Vagina (tissue), 2 donors: ENCODE measurements around the gene ZNF74. TPM values are rescaled to one million over a fixed set of nuclear protein-coding genes. Genes with fewer than 3 reads are reported as not detected.
A peak's percentile ranks its signal among the peaks of the same experiment; 100 is the strongest.

Source experiments
- DNase-seq, 2 donors: peaks; one replicate each; pipeline ENCODE4 v3.0.0-alpha.2; 2017; ENCODE audit errors: extremely low spot score in 2 of 2
- H3K27ac ChIP-seq: fragments of 200-600 bp; sonication (generic); one replicate; pipeline ENCODE4 v1.5.1; 2019
- H3K27me3 ChIP-seq: fragments of 200-600 bp; sonication (generic); one replicate; pipeline ENCODE4 v1.5.1; 2019
- H3K36me3 ChIP-seq, 2 donors: fragments of 200-600 bp; sonication (generic); one replicate each; pipeline ENCODE4 v1.5.1; 2017 to 2019
- H3K4me1 ChIP-seq: fragments of 200-600 bp; sonication (generic); one replicate; pipeline ENCODE4 v1.5.1; 2019
- H3K4me3 ChIP-seq, 2 donors: fragments of 200-600 bp; sonication (generic); 1 replicate in 1 of 2; 2 replicates in 1 of 2; pipeline ENCODE4 v1.5.1; 2016 to 2019
- H3K9me3 ChIP-seq: fragments of 200-600 bp; sonication (generic); one replicate; pipeline ENCODE4 v1.5.1; 2019
- CTCF ChIP-seq, 3 experiments: fragments of 450-650 bp in 2 of 3; fragments of 200-600 bp in 1 of 3; sonication (generic) in 1 of 3; IDR thresholded peaks; one replicate each; pipeline ENCODE4 v1.5.1; 2017 to 2019; ENCODE audit warnings: antibody characterized with exemption in 3 of 3, mild to moderate bottlenecking in 2 of 3, moderate library complexity in 2 of 3
- POLR2A ChIP-seq, 2 donors: fragments of 450-650 bp; IDR thresholded peaks; one replicate each; pipeline ENCODE4 v1.6.1; 2017; ENCODE audit warnings: antibody characterized with exemption in 2 of 2, mild to moderate bottlenecking in 2 of 2, moderate library complexity in 2 of 2
- POLR2AphosphoS5 ChIP-seq, 2 donors: sonication (generic); formaldehyde crosslinking; IDR thresholded peaks; one replicate each; pipeline ENCODE4 v1.9.0; 2017; ENCODE audit warnings: antibody characterized with exemption in 2 of 2, mild to moderate bottlenecking in 2 of 2, low read depth in 1 of 2; ENCODE audit not compliant: insufficient read depth in 1 of 2
- intact Hi-C: fragments of 100-400 bp; cut with DNase I; formaldehyde crosslinking; loops from one replicate; pipeline ENCODE4 v1.15.1; 2023
- total RNA-seq: library from RNA; depleted of rRNA; stranded (reverse); fragments of >200 nt; gene quantifications from one replicate; pipeline ENCODE4 v1.2.3, GENCODE V29; 2016

Gene ZNF74
- total RNA-seq, 1 donor from 2014 or later = 11.0 TPM

- intact Hi-C loops = no loop called here
- H3K4me1 ChIP-seq = peaks cover 57% of the 10 kb centered on the region
- H3K27me3 ChIP-seq = no peaks in the 10 kb centered on the region
These were observed 43.9 kb downstream of the ZNF74 start, which contains the start of gene SCARF2 for GRCh38 chr22:20437613-20438426. Gene SCARF2, minus strand, starts transcription at chr22:20437825. Its CDS starts 71 bp downstream, at chr22:20437754.

GRCh38 chr22:20438427-20438677 is 44.4 kb downstream of the ZNF74 start:
- TF ChIP-seq POLR2A (IDR thresholded peaks at IDR 0.05) (no peak), POLR2AphosphoS5 (IDR thresholded peaks at IDR 0.05; ENCODE audit: insufficient read depth in 1 of 2, low read depth in 1 of 2) (no peak), CTCF (IDR thresholded peaks at IDR 0.05) (no peak)
- DNase-seq = no peak
- intact Hi-C loops = no loop called here

More at GRCh38 chr22:20437613-20438426, 43.9 kb downstream of the ZNF74 start, which contains the start of gene SCARF2:
- Histone ChIP-seq H3K36me3 (no peaks in the 10 kb centered on the region), H3K9me3 (no peaks in the 10 kb centered on the region), H3K4me3 (peak within 1 kb of the TSS; percentile 54 to 60), H3K27ac (peak within 1 kb of the TSS; percentile 93)
- TF ChIP-seq CTCF (IDR thresholded peaks at IDR 0.05) (no peak), POLR2AphosphoS5 (IDR thresholded peaks at IDR 0.05; ENCODE audit: insufficient read depth in 1 of 2, low read depth in 1 of 2) (peak in 1 of 2 donors; percentile 79), POLR2A (IDR thresholded peaks at IDR 0.05) (peak in 1 of 2 donors; percentile 17)
- DNase-seq = no peak

GRCh38 chr22:20438678-20439492 is 44.9 kb downstream of the ZNF74 start:
- Histone ChIP-seq H3K27ac (peak overlapping the region; percentile 93), H3K4me3 (peak overlapping the region; percentile 54 to 60), H3K36me3 (no peaks in the 10 kb centered on the region), H3K9me3 (no peaks in the 10 kb centered on the region), H3K4me1 (peaks cover 57% of the 10 kb centered on the region), H3K27me3 (no peaks in the 10 kb centered on the region)
- intact Hi-C loops = no loop called here
- no peak for DNase-seq
- TF ChIP-seq CTCF (IDR thresholded peaks at IDR 0.05) (no peak), POLR2A (IDR thresholded peaks at IDR 0.05) (no peak), POLR2AphosphoS5 (IDR thresholded peaks at IDR 0.05; ENCODE audit: insufficient read depth in 1 of 2, low read depth in 1 of 2) (no peak)

More at GRCh38 chr22:20438427-20438677, 44.4 kb downstream of the ZNF74 start:
- no peaks in the 10 kb centered on the region for H3K27me3 ChIP-seq
- H3K4me1 ChIP-seq = peaks cover 57% of the 10 kb centered on the region
- peak overlapping the region; percentile 54 to 60 for H3K4me3 ChIP-seq
- no peaks in the 10 kb centered on the region for H3K9me3 ChIP-seq
- peak overlapping the region; percentile 93 for H3K27ac ChIP-seq
- H3K36me3 ChIP-seq = no peaks in the 10 kb centered on the region

GRCh38 chr22:20439556-20439927 is 45.6 kb downstream of the ZNF74 start:
- TF ChIP-seq POLR2A (IDR thresholded peaks at IDR 0.05) (no peak), POLR2AphosphoS5 (IDR thresholded peaks at IDR 0.05; ENCODE audit: insufficient read depth in 1 of 2, low read depth in 1 of 2) (no peak), CTCF (IDR thresholded peaks at IDR 0.05) (no peak)
- H3K4me3 ChIP-seq = no peak overlapping the region
- H3K27ac ChIP-seq = peak overlapping the region; percentile 93
- no peaks in the 10 kb centered on the region for H3K9me3 ChIP-seq
- DNase-seq = no peak
- intact Hi-C loops = no loop called here
- no peaks in the 10 kb centered on the region for H3K27me3 ChIP-seq
- H3K4me1 ChIP-seq = peaks cover 54% of the 10 kb centered on the region
- H3K36me3 ChIP-seq = no peaks in the 10 kb centered on the region
